NCI-H82 treated with DMSO at 0.1 percent for 48 hours (cell line): ENCODE measurements around the gene SUFU.
A peak's percentile ranks its signal among the peaks of the same experiment; 100 is the strongest.
"Not testable (repeated sequence)": the region's sequence is repeated elsewhere in the genome, so short reads cannot be mapped to it uniquely, and the experiment has no call there.

Experiments
- DNase-seq: peaks from one replicate; lab custom pipeline; 2025; ENCODE audit not compliant: unreplicated experiment; lab: John Stamatoyannopoulos, UW

Gene SUFU

DNA sequence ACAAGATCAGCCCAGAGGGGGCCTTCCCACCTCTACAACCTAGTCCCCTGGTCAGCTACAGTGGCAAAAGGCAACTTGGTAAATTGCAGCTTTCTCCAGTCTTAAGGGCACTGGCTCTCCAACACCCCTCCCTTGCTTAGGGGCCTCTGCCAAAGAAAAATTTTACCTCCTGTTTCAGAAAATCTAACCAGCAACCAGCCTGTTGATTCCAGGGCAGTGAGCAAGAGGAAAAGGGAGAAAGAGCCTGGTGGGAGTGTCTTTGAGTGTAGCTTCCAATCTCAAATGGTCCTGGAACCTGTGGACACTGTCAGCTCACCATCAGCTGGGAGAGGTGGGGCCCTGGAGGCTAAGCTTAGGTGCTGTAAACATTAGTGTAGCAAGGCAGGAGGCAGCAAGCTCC lies 24.1 kb upstream of the SUFU start:
- DNase-seq, result no peak

- DNase-seq, result no peak
Measured at GRCh38 chr10:102480396-102480795, 23.4 kb upstream of the SUFU start.

- DNase-seq, result no peak
Measured at GRCh38 chr10:102484021-102484420, 19.8 kb upstream of the SUFU start.

DNA sequence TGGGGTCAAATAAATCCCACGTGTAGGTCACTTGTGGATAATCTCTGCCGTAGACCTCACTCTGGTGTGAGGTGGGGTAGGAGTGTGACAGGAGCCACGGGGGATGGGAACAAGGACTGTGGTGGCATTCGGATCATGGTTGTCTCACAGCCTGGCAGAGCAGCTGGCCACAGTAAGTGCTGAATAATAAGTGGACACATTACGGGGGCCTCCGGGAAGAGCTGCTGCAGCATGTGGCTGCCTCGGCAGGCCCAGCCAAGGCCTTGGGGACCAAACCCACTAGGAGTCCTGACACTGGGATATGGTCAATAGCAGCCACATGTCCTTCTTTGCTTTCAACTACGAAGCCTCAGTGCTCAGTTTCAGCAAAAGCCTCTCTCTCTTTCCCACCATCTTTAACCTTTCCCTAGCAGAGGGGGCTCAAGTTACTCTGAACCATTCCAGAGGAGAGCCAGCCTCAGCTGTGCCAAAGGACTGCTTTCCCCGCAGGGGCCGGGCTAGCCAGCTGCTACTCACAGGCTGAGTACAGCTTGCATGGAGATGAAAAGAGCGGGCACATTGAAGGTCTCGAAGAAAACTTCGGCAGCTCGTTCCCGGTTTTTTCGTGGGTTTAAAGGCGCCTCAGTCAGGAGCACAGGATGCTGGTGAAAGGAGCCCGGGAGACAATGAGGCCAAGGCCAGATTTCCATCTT lies 18.5 kb upstream of the SUFU start:
- no peak for DNase-seq

- DNase-seq, result no peak
Measured at GRCh38 chr10:102491136-102491535, 12.6 kb upstream of the SUFU start.

GRCh38 chr10:102492344-102492939 lies 11.3 kb upstream of the SUFU start:
- DNase-seq, result no peak

GRCh38 chr10:102492983-102493382 lies 10.8 kb upstream of the SUFU start:
- DNase-seq, result no peak

- DNase-seq, result no peak
Measured at GRCh38 chr10:102493771-102494170, 10.0 kb upstream of the SUFU start.

DNA sequence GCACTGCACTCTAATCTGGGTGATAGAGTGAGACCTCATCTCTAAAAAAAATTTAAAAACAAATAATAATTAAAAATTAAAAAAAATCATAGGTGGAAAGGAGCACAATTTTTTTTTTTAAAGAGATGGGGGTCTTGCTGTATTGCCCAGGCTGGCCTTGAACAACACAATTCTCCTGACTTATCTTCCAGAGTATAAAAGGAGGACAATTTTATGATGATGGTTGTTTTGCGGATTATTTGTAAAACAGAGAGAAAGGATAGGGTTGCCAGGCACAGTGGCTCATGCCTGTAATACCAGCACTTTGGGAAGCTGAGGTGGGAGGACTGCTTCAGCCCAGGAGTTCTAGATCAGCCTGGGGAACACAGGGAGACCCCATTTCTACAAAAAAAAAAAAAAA lies 6.2 kb upstream of the SUFU start:
- DNase-seq, result no peak

GRCh38 chr10:102499356-102499755 lies 4.4 kb upstream of the SUFU start:
- no peak for DNase-seq

GRCh38 chr10:102500686-102501085 lies 3.1 kb upstream of the SUFU start:
- not testable (repeated sequence) for DNase-seq

- DNase-seq, result no peak
Measured at GRCh38 chr10:102501201-102502028, 2.4 kb upstream of the SUFU start.

GRCh38 chr10:102502029-102502336 lies 1.8 kb upstream of the SUFU start:
- peak; percentile 94 for DNase-seq

GRCh38 chr10:102502337-102503151 lies 1.2 kb upstream of the SUFU start, which contains the start of gene ACTR1A:
Gene ACTR1A (minus strand): TSS chr10:102502712. CDS start chr10:102502647, 65 bp downstream.
- peak; percentile 99 for DNase-seq

- DNase-seq, result no peak
Measured at GRCh38 chr10:102504179-102504975, 605 bp downstream of the SUFU start.

- no peak for DNase-seq
Measured at GRCh38 chr10:102504976-102505300, 1.2 kb downstream of the SUFU start.

GRCh38 chr10:102505462-102506115 lies 1.8 kb downstream of the SUFU start:
- DNase-seq, result no peak

DNA sequence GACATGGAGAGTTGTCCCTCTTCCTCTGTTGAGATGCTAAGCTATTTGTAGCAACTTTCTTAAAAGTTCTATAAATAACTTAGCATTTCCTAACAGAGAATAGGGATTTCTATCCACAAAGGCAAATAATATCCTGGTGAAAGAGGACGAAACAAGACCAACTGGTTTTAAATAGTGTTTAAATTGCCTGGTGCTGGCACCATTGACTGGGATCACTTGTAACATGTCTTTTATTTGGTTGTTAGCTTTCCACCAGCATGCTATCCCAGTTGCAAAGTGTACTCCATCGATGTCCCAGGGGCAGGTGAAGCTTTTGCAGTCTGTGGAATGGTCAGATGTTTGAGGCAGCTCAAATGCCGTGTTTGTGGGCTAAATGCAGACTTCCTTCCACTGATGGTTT lies 3.7 kb downstream of the SUFU start:
- DNase-seq, result no peak

DNA sequence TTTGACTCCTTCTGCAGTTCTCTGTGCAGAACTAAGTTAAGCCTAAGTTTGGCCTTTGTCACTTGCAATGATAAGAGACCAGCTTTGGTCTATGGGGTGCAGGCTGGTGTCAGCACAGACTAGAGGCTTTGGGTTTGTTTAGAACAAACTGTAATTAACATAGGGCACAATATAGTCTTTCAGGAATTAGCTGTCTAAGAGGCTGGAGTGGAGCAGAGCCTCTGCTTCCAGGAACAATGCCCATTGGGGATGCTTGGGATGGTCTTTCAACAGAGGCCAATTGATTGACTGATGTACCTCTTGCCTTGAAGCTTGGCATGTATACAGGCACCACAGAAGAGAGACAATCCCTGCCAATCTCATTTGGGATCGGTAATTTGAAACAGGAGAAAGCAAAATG lies 4.7 kb downstream of the SUFU start:
- DNase-seq, result no peak

- no peak for DNase-seq
Measured at GRCh38 chr10:102509387-102509786, 5.6 kb downstream of the SUFU start.
